K562 (cell line): ENCODE data around the gene THAP8. TPM values are rescaled to one million over a fixed set of nuclear protein-coding genes. Genes with fewer than 3 reads are reported as not detected.

Experiments
- GABPA ChIP-seq: fragments of 200-800 bp; sonication (Bioruptor generic); conservative IDR thresholded peaks from 2 replicates; pipeline ENCODE4 v1.6.1; 2016; ENCODE audit warnings: low read depth, missing genetic modification characterization, missing compliant biosample characterization
- PML ChIP-seq: IDR thresholded peaks from 2 replicates; pipeline ENCODE4 v1.6.1; 2012; ENCODE audit warnings: low read length, inconsistent platforms
- SUPT5H ChIP-seq: fragments of 450-650 bp; IDR thresholded peaks from 2 replicates; pipeline ENCODE4 v1.6.1; 2016
- ZNF12 ChIP-seq: sonication (generic); formaldehyde crosslinking; IDR thresholded peaks from 2 replicates; pipeline ENCODE4 v1.4.0; 2020; ENCODE audit warnings: mild to moderate bottlenecking, missing genetic modification reagents
- ZNF316 ChIP-seq: fragments of 450-650 bp; IDR thresholded peaks from 2 replicates; pipeline ENCODE4 v1.6.1; 2016
- ZNF699 ChIP-seq: fragments of 250-450 bp; sonication (Bioruptor Pico); IDR thresholded peaks from 2 replicates; pipeline ENCODE4 v1.8.0; 2021; ENCODE audit warnings: mild to moderate bottlenecking, moderate library complexity; ENCODE audit not compliant: insufficient replicate concordance
- polyA plus RNA-seq, 8 experiments: library from polyadenylated mRNA; depleted of rRNA in 4 of 8; stranded (reverse) in 5 of 8; unstranded in 3 of 8; fragments of >200 nt; fragmentation: Nextera tagmentation in 2 of 8; fragmentation: Illumina TruSeq in 1 of 8; extraction: Ambion mirVana in 2 of 8; extraction: Trizol in 1 of 8; gene quantifications; 2 replicates each; pipeline versions ENCODE4 v1.2.1 to v1.2.3, GENCODE V29; 2011 to 2014; ENCODE audit warnings: inconsistent platforms in 1 of 8, missing spikeins in 1 of 8
- total RNA-seq, 7 experiments: library from RNA; depleted of rRNA in 6 of 7; stranded (reverse); fragments of >200 nt in 6 of 7; fragmentation: Illumina TruSeq in 2 of 7; extraction: Trizol in 2 of 7; gene quantifications; 2 replicates each; pipeline versions ENCODE4 v1.2.1 to v1.2.3, GENCODE V29; 2011 to 2021; ENCODE audit warnings: low replicate concordance in 1 of 7
- TF ChIP-seq, protein P1 (sequence below): fragments of 200-600 bp; sonication (generic); IDR thresholded peaks from one replicate; pipeline ENCODE4 v1.6.1; 2012; ENCODE audit warnings: mild to moderate bottlenecking, low read depth, low read length, inconsistent platforms
- TF ChIP-seq, protein P2 (sequence below), 2 experiments: IDR thresholded peaks; 2 replicates each; pipeline ENCODE4 v1.6.1; 2012; ENCODE audit warnings: improper control_type of control experiment in 2 of 2, low read depth in 2 of 2, low read length in 2 of 2, borderline replicate concordance in 1 of 2
- TF ChIP-seq, protein P3 (sequence below): fragments of 450-650 bp; formaldehyde crosslinking; IDR thresholded peaks from 2 replicates; pipeline ENCODE4 v1.4.0; 2020; ENCODE audit warnings: mild to moderate bottlenecking, moderate library complexity

THAP8 gene
- total and polyA plus RNA-seq, 9 of the 15 experiments (the other 6 are each of a cell fraction or from before 2014, with no cell fraction given): 0.11 to 2.0 (median 0.94) TPM

DNA sequence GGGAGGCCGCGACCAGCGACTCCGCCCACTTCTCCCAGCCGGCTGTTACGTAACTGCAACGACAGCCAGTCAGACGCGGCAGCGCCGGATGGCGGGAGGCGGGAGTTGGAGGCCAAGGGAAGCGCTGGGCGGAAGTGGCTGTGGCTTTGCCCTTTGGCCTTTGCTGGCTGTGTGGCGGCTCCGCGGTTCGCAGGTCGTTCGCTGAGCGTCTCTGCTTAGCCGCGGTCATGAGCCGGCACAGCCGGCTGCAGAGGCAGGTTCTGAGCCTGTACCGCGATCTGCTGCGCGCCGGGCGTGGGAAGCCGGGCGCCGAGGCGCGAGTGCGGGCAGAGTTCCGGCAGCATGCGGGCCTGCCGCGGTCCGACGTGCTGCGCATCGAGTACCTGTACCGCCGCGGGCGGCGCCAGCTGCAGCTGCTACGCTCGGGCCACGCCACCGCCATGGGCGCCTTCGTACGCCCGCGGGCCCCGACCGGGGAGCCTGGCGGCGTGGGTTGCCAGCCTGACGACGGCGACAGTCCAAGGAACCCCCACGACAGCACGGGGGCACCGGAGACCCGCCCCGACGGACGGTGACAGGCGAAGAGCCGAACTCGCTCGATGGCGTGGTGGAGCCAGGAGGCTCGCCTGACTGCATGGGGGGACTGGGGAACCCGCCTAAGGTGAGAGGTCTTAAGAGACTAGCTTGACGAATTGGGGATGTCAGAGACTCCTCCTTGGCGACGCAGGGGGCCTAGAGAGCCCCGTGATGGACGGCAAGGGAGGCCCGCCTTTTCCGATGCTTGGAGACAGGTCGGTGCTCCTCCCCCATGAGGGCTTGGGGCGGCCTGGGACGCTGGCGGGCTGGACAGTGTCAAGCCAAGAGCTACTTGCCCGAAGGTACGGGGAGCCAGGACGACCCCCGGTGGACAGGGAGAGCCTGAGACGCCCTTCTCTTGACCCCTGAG is 58.8 kb downstream of the THAP8 start, which contains the start of gene SDHAF1 (continued):
- TF ChIP-seq, protein P1, sequence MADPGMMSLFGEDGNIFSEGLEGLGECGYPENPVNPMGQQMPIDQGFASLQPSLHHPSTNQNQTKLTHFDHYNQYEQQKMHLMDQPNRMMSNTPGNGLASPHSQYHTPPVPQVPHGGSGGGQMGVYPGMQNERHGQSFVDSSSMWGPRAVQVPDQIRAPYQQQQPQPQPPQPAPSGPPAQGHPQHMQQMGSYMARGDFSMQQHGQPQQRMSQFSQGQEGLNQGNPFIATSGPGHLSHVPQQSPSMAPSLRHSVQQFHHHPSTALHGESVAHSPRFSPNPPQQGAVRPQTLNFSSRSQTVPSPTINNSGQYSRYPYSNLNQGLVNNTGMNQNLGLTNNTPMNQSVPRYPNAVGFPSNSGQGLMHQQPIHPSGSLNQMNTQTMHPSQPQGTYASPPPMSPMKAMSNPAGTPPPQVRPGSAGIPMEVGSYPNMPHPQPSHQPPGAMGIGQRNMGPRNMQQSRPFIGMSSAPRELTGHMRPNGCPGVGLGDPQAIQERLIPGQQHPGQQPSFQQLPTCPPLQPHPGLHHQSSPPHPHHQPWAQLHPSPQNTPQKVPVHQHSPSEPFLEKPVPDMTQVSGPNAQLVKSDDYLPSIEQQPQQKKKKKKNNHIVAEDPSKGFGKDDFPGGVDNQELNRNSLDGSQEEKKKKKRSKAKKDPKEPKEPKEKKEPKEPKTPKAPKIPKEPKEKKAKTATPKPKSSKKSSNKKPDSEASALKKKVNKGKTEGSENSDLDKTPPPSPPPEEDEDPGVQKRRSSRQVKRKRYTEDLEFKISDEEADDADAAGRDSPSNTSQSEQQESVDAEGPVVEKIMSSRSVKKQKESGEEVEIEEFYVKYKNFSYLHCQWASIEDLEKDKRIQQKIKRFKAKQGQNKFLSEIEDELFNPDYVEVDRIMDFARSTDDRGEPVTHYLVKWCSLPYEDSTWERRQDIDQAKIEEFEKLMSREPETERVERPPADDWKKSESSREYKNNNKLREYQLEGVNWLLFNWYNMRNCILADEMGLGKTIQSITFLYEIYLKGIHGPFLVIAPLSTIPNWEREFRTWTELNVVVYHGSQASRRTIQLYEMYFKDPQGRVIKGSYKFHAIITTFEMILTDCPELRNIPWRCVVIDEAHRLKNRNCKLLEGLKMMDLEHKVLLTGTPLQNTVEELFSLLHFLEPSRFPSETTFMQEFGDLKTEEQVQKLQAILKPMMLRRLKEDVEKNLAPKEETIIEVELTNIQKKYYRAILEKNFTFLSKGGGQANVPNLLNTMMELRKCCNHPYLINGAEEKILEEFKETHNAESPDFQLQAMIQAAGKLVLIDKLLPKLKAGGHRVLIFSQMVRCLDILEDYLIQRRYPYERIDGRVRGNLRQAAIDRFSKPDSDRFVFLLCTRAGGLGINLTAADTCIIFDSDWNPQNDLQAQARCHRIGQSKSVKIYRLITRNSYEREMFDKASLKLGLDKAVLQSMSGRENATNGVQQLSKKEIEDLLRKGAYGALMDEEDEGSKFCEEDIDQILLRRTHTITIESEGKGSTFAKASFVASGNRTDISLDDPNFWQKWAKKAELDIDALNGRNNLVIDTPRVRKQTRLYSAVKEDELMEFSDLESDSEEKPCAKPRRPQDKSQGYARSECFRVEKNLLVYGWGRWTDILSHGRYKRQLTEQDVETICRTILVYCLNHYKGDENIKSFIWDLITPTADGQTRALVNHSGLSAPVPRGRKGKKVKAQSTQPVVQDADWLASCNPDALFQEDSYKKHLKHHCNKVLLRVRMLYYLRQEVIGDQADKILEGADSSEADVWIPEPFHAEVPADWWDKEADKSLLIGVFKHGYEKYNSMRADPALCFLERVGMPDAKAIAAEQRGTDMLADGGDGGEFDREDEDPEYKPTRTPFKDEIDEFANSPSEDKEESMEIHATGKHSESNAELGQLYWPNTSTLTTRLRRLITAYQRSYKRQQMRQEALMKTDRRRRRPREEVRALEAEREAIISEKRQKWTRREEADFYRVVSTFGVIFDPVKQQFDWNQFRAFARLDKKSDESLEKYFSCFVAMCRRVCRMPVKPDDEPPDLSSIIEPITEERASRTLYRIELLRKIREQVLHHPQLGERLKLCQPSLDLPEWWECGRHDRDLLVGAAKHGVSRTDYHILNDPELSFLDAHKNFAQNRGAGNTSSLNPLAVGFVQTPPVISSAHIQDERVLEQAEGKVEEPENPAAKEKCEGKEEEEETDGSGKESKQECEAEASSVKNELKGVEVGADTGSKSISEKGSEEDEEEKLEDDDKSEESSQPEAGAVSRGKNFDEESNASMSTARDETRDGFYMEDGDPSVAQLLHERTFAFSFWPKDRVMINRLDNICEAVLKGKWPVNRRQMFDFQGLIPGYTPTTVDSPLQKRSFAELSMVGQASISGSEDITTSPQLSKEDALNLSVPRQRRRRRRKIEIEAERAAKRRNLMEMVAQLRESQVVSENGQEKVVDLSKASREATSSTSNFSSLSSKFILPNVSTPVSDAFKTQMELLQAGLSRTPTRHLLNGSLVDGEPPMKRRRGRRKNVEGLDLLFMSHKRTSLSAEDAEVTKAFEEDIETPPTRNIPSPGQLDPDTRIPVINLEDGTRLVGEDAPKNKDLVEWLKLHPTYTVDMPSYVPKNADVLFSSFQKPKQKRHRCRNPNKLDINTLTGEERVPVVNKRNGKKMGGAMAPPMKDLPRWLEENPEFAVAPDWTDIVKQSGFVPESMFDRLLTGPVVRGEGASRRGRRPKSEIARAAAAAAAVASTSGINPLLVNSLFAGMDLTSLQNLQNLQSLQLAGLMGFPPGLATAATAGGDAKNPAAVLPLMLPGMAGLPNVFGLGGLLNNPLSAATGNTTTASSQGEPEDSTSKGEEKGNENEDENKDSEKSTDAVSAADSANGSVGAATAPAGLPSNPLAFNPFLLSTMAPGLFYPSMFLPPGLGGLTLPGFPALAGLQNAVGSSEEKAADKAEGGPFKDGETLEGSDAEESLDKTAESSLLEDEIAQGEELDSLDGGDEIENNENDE: no peak
- TF ChIP-seq ZNF699 (CRISPR knock-in tag) (no peak), SUPT5H (peak; percentile 85), PML (0 out of 2 replicates have a peak, but pooled peaks have one; percentile 43), ZNF316 (no peak; the same call in 1 of the 2 replicates), GABPA (tag) (peak; percentile 95), ZNF12 (CRISPR knock-in tag) (peak; percentile 75; the same call in 1 of the 2 replicates)
- TF ChIP-seq, protein P2, sequence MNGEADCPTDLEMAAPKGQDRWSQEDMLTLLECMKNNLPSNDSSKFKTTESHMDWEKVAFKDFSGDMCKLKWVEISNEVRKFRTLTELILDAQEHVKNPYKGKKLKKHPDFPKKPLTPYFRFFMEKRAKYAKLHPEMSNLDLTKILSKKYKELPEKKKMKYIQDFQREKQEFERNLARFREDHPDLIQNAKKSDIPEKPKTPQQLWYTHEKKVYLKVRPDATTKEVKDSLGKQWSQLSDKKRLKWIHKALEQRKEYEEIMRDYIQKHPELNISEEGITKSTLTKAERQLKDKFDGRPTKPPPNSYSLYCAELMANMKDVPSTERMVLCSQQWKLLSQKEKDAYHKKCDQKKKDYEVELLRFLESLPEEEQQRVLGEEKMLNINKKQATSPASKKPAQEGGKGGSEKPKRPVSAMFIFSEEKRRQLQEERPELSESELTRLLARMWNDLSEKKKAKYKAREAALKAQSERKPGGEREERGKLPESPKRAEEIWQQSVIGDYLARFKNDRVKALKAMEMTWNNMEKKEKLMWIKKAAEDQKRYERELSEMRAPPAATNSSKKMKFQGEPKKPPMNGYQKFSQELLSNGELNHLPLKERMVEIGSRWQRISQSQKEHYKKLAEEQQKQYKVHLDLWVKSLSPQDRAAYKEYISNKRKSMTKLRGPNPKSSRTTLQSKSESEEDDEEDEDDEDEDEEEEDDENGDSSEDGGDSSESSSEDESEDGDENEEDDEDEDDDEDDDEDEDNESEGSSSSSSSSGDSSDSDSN (IDR thresholded peaks at IDR 0.05; ENCODE audit: borderline replicate concordance in 1 of 2, low read depth in 2 of 2, low read length in 2 of 2): 0 out of 4 replicates have a peak, but pooled peaks of 1 of the 2 experiments have one; percentile 20
- TF ChIP-seq, protein P3, sequence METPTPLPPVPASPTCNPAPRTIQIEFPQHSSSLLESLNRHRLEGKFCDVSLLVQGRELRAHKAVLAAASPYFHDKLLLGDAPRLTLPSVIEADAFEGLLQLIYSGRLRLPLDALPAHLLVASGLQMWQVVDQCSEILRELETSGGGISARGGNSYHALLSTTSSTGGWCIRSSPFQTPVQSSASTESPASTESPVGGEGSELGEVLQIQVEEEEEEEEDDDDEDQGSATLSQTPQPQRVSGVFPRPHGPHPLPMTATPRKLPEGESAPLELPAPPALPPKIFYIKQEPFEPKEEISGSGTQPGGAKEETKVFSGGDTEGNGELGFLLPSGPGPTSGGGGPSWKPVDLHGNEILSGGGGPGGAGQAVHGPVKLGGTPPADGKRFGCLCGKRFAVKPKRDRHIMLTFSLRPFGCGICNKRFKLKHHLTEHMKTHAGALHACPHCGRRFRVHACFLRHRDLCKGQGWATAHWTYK (CRISPR knock-in tag): 0 out of 2 replicates have a peak, but pooled peaks have one; percentile 6
